ENCODE measurements around the gene ASPDH. TPM values are rescaled to one million over a fixed set of nuclear protein-coding genes. Genes with fewer than 3 reads are reported as not detected.
"Not testable (repeated sequence)": the region's sequence is repeated elsewhere in the genome, so short reads cannot be mapped to it uniquely, and the experiment has no call there.

The ASPDH gene
- total RNA-seq, 1 experiment from 2014 or later, result not detected

DNA sequence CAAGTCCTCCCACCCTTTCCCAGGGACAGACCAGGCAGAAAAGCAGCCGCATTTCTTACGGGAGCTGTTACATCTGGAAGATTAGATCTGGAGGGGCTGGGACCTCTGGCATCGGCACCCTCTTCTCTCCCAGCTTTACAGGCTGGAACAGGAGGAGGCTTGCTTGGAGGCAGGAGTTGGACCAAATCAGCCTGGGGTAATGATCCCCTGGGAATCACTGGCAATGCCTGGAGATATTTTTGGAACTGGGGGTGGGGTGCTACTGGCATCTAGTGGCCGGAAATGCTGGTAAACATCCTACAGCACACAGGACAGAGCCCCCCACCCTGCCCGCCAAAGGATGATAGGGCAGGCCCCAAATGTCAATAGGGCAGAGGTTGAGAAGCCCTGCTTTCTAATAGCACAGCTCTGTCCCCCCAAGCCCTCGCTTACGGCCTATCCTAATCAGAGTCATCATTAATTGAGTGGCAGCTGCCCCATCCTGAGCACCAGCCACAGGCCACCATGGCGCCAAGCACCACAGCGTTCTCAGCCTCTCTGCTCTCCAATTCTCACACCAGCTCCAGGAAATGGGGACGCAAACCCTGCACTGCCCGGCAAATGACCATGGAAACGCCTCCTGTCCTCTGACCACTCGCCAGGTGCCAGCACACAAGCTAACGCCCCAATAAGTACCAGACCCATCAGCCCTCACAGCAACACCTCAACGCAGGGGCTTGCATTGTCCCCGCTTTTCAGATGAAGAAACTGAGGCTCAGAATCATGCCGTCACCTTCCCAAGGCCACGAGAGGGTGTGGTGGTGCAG, 33.9 kb upstream of the ASPDH start:
- DNase-seq (ENCODE audit: low read depth), result no peak

DNA sequence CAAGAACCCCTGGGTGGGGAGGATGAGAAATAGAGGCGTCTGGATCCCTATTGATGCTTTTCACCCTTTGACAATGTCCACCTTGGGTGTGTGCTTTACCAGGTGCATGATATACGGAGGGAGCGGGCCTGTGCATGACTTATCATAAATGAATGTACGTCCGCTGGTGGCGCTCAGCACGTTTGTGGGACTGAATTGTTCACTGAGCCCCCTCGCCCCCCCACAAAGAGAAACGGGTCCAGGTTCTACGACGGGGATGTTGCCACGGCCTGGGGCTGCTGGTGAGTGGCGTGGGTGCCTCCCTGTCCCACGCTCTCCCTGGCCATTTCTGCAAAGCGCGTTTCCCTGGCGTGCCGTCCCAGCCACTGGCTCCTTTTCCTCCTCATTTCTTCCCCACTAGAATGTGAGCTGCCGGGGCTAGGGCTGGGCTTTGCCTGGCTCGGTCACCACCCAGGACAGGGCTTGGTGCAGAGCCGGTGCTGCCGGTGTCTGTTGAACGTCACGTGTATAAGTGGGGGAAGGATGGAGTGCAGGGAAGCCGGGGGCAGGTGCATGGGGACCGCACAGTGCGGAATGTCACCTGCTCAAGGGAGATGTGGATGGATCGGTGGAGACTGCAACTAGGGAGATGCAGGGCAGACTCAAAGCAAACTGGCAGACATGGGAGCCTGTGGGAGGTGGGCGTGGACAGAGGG, 33.0 kb upstream of the ASPDH start:
- no peak for DNase-seq (ENCODE audit: low read depth)

DNA sequence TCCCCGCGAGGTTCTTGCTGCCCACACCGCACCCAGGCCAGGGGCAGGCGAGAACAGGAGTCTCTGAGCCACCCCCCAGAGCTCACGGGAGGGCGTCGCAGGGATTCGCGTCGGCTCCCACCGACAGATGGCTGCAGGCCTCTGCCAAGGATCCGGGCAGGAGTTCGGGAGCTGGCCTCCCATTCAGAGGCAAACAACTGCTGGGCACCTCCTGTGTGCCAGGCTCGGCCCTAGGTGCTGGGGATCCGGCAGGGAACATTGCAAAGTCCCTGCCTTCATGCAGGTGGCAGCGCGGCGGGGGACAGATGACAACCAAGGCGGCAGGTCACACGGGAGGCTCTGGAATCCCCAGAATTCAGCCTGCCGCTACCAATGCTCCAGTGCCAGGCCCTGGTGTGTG, 29.2 kb upstream of the ASPDH start:
- no peak for DNase-seq (ENCODE audit: low read depth)

DNA sequence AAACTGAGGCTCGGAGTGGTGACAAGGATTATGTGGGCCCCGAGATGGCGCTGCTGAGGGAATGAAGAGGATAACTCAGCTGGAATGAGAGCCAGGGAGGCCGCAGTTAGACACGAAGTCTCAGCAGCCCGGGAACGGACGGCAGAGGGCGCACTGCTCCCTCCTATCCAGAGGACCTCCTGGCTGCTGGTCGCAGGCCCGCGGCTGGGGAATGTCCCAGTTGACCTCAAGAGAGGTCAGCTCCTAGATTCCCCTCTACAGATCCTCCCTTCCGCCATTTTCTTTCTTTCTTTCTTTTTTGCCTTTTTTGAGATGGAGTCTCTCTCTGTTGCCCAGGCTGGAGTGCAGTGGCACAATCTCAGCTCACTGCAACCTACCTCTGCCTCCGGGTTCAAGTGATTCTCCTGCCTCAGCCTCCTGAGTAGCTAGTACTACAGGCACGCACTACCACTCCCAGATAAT, 24.1 kb upstream of the ASPDH start:
- DNase-seq (ENCODE audit: low read depth), result peak; percentile 75

DNA sequence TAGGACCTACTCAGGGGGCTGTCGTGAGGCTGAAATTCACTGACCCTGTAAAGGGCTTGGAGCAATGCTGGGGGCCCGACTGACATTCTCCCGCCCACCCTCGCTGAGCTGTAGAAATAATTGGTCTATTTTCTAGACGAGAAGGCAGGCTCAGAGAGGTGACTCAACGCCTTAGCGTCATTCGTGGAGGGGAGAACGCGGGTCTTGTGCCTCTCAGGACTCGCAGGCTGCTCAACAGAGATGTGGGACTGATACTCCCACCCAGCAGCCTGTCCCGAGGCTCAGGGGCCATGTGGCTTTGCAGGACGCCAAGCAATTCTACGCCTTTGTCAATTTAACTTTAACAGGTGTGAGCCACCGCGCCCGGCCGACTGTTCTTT, 23.6 kb upstream of the ASPDH start:
- DNase-seq (ENCODE audit: low read depth), result no peak

DNA sequence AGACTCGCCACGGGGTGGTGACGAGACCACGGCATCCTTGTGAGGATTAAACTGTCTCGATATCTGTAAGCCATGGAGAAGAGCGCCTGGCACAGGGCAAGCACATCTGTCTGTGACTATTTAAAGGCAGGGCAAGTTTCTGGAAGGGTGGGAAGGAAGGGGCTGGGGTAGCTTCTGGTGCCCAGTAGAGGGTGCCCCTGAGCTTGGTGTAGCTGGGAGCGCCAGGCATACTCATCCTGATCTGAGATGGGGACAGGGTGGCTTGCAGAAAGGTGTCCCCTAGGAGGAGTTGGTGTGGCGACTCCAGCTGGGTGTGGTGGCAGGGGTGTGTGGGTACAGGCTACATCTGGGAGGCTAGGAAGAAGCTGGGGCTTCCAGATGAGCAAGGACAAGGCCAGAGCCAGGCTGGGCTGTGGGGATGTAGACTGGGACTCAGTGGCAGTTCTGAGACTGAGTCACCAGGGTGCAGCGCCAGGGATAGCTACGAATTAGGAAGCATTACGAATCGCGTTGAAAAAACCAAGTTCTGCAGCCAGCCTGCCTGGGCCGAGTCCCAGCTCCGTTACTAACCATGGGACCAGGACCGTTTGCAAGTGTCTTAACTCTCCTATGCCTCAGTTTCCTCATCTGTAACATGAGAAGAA, 23.1 kb upstream of the ASPDH start:
- no peak for DNase-seq (ENCODE audit: low read depth)

DNA sequence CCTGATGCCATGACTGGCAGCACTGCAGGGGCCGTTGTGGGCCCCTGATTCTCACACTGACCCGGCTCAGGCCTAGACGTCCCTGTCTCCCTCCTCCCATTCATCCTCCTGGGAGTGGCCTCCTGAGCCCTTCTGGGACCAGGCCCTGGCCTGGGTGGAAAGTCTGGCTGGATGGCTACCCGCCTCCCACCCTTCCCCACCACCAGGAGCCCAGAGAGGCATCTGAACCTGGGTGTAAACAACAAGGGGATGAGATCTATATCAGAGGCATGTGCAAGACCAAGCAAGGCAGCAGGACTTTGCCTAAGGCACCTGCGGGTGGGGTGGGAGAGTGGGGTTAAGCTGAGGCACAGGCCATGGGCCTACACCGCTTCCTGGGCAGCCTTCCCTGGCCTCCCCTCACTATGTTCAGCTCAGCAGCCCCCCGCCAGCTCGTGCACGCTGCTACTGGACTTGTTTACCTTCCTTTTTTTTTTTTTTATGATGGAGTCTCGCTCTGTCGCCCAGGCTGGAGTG, 22.0 kb upstream of the ASPDH start:
- no peak for DNase-seq (ENCODE audit: low read depth)

DNA sequence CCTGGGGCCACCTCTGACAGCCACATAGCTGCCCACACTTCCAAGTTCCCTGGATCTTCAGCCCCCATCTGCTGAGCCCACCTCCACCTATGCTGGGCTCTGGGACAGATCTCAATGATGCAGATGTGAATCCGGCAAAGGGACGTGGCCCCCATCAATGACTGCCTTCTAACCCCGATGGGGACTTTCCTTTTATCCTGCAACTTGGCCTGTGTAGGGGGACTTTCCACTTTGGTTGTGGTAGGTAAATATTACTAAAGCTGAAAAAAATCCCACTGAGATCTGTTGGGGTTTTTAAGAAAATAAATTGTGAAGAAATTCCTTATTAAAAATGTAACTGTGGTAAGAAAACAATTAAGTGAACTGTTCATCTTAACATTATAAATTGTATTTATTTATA, 20.8 kb upstream of the ASPDH start:
- DNase-seq (ENCODE audit: low read depth), result no peak

DNA sequence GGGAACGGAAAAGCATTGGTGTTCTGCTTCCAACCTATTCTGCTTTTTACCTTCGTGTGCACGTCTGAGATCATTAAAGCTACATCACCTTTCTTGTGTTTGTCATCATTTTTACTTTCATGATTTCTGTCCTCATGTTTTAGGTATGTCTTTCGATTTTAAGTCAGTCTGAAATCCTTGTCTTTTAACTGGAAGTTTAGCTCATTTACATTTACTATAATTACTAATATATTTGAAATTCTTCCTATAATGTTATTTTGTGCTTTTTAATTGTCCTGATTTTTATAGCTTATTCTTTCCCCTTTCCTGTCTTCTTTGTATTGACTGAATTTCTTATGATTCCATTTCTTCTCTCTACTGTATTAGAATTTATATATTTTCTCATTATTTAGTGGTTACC, 19.2 kb upstream of the ASPDH start:
- no peak for DNase-seq (ENCODE audit: low read depth)

DNA sequence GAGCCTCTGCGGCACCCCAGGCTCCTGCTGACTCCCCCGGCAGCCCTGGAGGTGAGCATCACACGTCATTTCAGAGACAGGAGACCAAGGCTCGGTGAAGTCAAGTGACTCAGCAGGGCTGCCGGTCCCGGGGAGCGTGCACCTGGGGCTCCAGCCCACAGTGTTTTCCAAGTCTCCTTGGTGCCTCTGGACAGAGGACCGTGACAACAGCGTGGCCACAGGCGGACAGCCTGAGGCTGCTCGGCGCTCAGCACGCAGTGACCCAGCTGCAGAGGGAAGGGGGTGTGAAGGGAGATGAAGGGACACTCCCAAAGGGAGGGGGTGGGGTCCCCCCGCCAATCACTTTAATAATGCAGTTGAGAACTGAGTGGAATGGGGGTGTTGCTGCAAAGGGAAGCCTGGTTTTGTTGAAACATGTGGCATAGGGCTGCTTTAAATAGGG, 17.5 kb upstream of the ASPDH start:
- peak; percentile 25 for DNase-seq (ENCODE audit: low read depth)

DNA sequence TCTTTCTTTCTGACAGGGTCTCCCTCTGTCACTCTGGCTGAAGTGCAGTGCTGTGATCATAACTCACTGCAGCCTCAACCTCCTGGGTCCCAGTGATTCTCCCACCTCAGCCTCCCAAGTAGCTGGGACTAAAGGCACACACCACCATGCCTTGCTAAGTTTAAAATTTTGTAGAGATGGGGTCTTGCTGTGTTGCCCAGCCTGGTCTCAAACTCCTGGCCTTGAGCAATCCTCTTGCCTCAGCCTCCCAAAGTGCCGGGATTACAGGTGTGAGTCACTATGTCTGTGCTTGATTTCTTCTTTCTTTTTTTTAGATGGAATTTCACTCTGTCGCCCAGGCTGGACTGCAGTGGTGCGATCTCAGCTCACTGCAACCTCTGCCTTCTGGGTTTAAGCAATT, 14.3 kb upstream of the ASPDH start:
- not testable (repeated sequence) for DNase-seq (ENCODE audit: low read depth)

DNA sequence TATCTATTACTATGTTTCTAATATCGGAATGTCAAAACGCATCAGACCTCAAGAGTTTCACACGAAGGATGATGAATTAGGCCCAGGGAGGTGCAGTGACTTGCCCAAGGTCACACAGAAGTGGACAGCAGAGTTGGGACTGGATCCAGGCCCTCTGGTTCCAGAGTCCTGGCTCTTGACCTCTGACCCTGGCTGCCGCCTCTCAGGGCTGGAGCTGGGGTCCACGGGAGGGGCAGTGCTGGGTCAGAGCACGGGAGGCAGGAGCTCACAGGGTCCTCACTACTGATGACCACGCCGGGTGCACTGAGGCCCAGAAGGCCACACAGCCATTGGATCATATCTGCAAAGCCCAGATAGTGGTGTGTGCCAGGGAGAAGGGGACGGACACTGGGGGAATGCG, 9.2 kb upstream of the ASPDH start:
- DNase-seq (ENCODE audit: low read depth), result no peak

DNA sequence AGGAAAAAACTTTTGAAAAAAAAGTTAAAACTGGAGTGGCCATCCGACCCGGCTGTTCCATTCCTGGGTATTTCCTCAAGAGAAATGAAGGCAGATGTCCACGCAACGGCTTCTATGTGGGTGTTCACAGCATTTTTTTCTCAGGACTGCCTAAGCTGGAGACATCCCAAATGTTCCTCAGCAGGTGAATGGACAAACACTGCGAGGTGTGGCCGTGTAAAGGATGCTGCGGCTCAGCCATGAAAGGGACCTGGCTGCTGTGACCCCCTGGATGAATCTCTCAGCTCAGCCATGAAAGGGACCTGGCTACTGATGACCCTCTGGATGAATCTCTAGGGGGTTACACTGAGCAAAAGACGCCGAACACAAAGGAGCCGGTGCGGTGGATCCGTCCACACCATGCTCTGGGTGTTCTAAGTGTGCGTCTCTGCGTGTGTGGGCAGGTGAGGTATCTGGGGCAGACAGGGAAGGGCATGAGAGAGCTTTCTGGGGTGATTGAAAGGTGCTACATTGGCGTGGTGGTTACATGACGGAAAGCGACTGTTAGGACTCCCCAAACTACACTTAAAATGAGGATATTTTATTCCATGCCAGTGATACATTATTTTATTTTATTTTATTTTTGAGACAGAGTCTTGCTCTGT, 7.2 kb upstream of the ASPDH start:
- DNase-seq (ENCODE audit: low read depth), result no peak

DNA sequence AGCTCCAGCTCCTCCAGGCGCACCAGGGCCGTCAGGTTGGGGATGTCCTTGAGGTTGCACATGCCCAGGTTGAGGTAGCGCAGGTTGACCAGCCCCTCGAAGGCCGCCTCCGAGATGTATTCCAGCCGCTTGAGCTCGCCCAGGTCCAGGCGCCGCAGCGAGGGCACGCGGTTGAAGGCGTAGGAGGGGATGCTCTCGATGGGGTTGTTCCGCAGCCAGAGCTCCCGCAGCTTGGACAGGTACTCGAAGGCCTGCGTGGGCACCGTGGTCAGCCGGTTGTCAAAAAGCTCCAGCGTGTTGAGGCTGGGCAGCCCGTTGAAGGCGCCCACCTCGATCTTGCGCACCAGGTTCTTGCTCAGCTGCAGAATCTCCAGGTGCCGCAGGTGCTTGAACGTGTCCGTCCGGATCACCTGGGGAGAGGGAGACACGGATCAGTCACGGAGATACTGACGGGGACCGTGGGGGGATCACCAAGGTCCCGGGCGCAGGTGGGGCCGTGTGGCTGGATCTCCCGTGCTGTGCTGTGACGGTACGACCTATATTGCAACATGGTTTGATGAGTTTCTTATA, 5.4 kb upstream of the ASPDH start:
- no peak for DNase-seq (ENCODE audit: low read depth)

DNA sequence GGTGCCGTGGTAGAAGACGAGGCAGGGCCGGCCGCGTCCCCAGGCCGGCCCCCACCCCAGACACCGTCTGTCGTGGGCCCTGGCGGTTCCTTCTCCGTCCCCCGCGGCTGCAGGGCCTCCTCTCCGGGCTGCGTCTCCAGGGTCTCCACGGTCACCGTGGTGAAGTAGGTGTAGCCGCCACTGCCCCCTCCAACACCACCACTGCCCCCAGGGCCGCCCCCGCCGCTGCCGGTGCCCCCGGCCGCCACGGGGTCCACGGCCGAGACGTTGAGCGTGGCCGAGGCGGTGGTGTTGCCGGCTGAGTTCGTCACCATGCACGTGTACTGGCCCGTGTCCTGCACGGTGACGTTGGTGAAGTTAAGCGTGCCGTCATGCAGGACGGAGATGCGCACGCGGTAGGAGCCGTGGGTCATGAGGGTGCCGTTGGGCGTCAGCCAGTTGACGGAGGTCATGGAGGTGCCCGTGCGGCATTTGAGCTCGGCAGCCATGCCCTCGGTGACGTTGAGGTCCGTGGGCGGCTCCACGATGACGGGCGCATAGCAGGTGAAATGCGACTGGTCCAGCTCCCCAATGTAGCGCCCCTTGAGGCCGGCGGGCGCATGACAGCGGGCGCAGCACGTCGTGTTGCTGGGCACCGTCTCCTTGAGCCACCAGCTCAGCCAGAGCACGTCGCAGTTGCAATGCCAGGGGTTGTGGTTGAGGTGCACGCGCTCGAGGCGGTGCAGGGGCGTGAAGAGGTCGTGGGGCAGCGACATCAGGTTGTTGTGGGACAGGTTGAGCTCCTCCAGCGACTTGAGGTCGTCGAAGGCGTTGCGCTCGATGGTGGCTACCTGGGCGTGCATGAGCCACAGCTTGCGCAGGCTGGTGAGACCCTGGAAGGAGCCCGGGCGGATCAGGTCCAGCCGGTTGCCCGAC, 4.6 kb upstream of the ASPDH start:
- no peak for DNase-seq (ENCODE audit: low read depth)

DNA sequence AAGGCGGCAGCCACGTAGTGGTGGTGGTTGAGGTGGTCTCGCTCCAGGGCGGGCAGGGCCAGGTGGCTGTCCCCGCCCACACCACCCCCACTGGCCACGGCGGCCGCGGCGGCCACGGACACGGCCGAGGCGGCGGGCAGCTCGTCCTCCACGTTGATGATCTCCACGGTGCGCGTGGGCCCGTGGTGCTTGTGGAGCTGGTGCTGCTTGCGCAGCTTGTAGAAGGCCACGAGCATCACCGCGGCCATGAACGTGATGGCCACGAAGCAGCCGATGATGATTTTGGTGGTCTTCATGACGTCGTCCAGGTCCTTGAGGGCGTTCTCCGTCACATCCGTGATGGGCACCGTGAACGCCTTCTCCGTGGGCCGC, 4.0 kb upstream of the ASPDH start:
- no peak for DNase-seq (ENCODE audit: low read depth)

DNA sequence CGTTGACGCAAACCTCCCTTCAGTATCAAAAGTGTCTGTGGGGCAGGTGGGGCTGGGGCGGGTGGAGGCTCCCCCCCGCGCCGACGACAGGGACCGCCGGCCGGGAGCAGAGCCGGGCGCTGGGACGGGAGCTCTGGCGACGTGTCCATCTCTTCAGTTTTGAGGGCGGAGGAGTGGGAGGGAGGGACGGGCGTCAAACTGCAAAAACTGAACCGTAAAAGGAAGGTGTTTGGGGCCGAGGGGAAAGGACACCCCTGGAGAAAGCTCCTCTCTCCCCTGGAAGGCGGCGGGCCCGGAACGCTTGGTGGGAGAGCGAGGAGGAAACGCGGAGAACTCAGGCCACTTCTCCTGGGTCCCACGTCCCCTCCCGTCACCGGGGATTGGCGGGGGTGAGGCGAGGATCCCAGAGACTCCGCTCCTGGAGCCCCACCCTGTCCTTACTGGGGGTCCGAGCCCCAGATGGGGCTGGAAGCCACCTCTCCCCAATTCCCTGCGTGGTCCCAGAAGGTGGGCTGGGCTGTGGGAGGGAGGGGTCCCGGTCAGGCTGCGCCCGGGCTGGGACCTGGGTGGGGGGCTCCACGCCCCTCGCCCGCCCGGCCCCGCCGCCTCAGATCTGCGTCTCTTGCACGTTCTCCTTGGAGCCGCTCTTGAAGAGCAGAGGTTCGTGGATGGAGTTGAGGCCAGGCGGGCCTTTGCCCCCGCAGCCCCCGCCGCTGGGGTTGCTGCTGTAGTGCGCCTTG, 3.4 kb upstream of the ASPDH start:
- no peak for DNase-seq (ENCODE audit: low read depth)

DNA sequence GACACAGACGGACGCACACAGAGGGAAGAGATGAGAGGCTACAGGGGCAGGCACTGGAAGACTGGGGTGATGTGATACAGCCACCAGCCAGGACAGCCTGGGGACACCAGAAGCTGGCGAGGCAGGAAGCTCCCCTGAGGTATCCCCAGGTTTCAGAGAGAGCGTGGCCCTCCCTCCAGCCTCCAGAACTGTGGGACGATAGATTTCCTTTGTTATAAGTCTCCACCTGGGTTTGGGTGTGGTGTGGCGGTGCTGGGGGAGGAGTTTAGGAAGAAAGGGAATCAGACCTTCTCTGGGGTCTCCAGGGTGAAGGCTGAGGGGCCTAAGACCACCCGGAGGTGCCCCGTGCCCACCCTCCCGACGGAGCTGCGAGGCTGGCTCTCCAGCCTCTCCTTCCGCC, 2.7 kb upstream of the ASPDH start:
- DNase-seq (ENCODE audit: low read depth), result no peak

DNA sequence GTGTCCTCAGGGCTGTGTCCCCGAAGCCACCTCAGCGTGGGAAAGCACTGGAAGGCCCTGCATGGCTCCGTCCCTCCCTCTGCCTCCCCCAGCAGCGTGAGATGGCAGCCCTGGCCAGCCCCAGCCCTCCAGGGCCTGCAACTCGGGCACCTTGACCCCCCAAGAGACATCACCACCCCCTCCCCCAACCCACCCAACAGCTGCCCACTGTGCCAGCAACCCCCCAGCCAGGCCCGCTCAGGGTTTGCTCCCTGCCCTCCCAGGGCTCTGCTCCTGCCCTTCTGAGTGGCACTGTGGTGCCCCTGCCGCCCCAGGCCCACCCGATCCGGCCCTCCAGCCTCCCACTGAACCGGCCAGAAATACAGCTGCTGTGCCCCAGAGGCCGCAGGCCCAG, 1.5 kb upstream of the ASPDH start:
- DNase-seq (ENCODE audit: low read depth), result no peak

Data from M059J (cell line).